ENCODE measurements around the gene TMEM200B. TPM values are rescaled to one million over a fixed set of nuclear protein-coding genes. Genes with fewer than 3 reads are reported as not detected.

Gene TMEM200B
- total and polyA plus RNA-seq, 8 donors = 5.7 to 16.0 (median 13.9) TPM

DNA sequence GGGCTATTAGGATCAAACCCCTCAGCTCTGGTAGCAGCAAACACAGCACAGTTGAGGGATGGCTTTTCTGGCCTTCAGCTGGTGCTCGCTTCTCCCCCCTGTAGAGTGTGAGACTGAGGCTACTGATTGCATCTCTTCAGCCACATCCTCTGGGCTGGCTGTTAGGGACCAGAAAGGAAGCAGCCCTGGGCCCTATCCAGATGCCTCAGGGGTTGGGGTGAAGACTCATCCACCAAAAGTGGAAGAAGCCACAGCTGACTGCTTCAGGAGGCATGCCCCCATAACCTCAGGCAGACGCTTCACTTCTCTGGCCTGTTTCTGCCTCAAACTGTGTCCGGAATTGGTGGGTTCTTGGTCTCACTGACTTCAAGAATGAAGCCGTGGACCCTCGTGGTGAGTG lies 6.2 kb upstream of the TMEM200B start:
- TF ChIP-seq, protein P1, sequence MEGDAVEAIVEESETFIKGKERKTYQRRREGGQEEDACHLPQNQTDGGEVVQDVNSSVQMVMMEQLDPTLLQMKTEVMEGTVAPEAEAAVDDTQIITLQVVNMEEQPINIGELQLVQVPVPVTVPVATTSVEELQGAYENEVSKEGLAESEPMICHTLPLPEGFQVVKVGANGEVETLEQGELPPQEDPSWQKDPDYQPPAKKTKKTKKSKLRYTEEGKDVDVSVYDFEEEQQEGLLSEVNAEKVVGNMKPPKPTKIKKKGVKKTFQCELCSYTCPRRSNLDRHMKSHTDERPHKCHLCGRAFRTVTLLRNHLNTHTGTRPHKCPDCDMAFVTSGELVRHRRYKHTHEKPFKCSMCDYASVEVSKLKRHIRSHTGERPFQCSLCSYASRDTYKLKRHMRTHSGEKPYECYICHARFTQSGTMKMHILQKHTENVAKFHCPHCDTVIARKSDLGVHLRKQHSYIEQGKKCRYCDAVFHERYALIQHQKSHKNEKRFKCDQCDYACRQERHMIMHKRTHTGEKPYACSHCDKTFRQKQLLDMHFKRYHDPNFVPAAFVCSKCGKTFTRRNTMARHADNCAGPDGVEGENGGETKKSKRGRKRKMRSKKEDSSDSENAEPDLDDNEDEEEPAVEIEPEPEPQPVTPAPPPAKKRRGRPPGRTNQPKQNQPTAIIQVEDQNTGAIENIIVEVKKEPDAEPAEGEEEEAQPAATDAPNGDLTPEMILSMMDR (IDR thresholded peaks at IDR 0.05) = no peak
- ATAC-seq = no peak
- intact Hi-C loops (cut with DNase I) = no loop called here

DNA sequence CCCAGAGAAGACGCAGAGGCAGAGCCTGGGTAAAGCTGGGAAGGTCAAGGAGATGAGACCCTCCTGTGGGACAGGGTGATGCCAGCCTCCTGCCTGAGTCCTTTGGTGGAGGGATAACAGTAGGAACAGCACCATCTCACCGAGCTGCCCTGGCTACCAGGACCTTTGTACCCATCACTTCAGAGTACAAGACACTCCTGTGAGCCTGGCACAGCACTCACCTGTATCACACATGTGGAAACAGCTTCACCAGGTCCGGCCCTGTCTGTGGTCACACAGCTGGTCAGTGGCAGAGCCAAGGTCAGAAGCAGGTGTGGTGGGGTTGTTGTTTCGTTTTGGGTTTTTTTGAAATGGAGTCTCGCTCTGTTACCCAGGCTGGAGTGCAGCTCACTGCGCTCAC lies 5.0 kb upstream of the TMEM200B start:
- DNase-seq = no peak
- Histone ChIP-seq H3K27ac (no peak overlapping the region), H3K27me3 (peaks cover 4 to 43% of the 10 kb centered on the region in 2 donors), H3K4me3 (no peak overlapping the region), H3K9me3 (no peaks in the 10 kb centered on the region), H3K36me3 (no peaks in the 10 kb centered on the region), H3K4me1 (peaks cover 0 to 21% of the 10 kb centered on the region in 2 donors)
- TF ChIP-seq, protein P1 (IDR thresholded peaks at IDR 0.05) = no peak
- ATAC-seq = no peak
- intact Hi-C loops (cut with DNase I) = no loop called here

More for the DNA sequence above, 6.2 kb upstream of the TMEM200B start:
- DNase-seq = no peak
- Histone ChIP-seq H3K27ac (no peak overlapping the region), H3K36me3 (no peaks in the 10 kb centered on the region), H3K27me3 (peaks cover 0 to 43% of the 10 kb centered on the region in 2 donors), H3K4me1 (peaks cover 0 to 13% of the 10 kb centered on the region in 2 donors), H3K4me3 (no peak overlapping the region), H3K9me3 (no peaks in the 10 kb centered on the region)

DNA sequence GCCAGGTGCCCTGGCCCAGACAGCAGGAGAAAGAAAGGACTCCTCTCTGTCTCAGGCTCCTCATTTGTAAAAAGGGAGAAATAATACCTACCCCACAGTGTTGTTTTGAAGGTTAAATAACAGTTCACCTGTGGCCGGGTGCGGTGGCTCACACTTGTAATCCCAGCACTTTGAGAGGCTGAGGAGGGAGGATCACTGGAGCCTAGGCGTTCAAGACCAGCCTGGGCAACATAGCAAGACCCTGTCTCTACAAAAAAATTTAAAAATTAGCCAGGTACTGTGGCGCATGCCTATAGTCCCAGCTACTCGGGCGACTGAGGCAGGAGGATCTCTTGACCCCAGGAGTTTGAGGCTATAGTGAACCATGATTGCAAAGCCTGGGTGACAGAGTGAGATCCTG lies 2.5 kb upstream of the TMEM200B start:
- Histone ChIP-seq H3K27me3 (peaks cover 24 to 67% of the 10 kb centered on the region in 2 donors), H3K27ac (no peak overlapping the region), H3K4me3 (no peak overlapping the region), H3K36me3 (no peaks in the 10 kb centered on the region), H3K4me1 (peaks cover 11 to 39% of the 10 kb centered on the region in 2 donors), H3K9me3 (no peaks in the 10 kb centered on the region)
- intact Hi-C loops (cut with DNase I) = no loop called here
- TF ChIP-seq, protein P1 (IDR thresholded peaks at IDR 0.05) = no peak
- ATAC-seq (no peak), DNase-seq (no peak)

DNA sequence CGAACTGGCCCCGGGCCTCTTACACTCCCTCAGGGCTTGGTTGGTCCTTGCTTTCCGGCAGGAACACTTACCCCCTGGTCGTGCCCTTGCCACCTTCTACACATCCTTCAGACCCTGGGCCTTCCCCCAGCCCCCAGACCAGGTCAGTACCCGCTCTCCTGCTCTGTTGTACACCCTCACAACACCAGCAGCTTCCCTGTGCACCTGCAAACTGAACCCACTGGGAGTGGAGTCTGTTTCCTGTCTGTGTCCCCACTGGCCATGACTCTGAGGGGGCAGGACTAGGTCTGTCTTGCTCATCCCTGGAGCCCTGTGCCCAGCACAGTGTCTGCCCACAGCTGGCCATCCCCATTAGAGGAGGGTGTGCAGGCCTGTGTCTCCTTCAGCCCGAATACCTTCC lies 2.1 kb upstream of the TMEM200B start:
- ATAC-seq = no peak
- TF ChIP-seq, protein P1 (IDR thresholded peaks at IDR 0.05) = no peak

DNA sequence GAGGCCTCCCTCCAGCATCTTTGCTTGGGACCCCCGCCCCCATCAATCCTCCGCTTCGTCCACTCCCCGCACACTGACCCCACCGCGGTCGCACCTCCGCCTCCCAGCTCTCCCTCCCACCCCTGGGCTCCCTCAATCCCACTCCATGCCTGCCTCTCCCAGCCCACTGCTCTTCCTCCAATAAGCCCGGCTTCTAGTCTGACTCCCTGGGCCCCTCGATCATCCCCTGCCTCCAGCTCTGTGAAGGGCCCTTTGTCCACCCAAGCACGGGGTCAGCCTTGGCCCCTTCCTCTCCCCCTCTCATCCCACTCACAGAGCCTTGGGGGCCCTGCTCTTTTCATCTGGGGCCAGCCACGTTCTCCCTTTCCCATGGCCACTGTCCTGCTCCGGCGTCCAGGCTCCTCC lies 1.5 kb upstream of the TMEM200B start:
- Histone ChIP-seq H3K4me3 (peak overlapping the region; percentile 41 to 54), H3K27me3 (peaks cover 29 to 76% of the 10 kb centered on the region in 2 donors), H3K9me3 (no peaks in the 10 kb centered on the region), H3K4me1 (peaks cover 13 to 43% of the 10 kb centered on the region in 2 donors), H3K36me3 (no peaks in the 10 kb centered on the region), H3K27ac (peak overlapping the region; percentile 58 to 91)
- TF ChIP-seq, protein P1 (IDR thresholded peaks at IDR 0.05) = no peak
- ATAC-seq = no peak
- intact Hi-C loops (cut with DNase I) = no loop called here
- DNase-seq = no peak

More for the DNA sequence above, 2.1 kb upstream of the TMEM200B start:
- Histone ChIP-seq H3K36me3 (no peaks in the 10 kb centered on the region), H3K27me3 (peaks cover 28 to 71% of the 10 kb centered on the region in 2 donors), H3K9me3 (no peaks in the 10 kb centered on the region), H3K4me1 (peaks cover 13 to 43% of the 10 kb centered on the region in 2 donors), H3K4me3 (no peak overlapping the region), H3K27ac (no peak overlapping the region)
- intact Hi-C loops (cut with DNase I) = no loop called here
- no peak for DNase-seq

All from left lung (tissue), 10 donors.